Osteoblast (primary cell): ENCODE results near the gene OR14K1. TPM values are rescaled to one million over a fixed set of nuclear protein-coding genes. Genes with fewer than 3 reads are reported as not detected.
"Not testable (repeated sequence)": the region's sequence is repeated elsewhere in the genome, so short reads cannot be mapped to it uniquely, and the experiment has no call there.

ENCODE experiments used
- DNase-seq: peaks from one replicate; pipeline ENCODE4 v3.0.0; 2011; ENCODE audit warnings: low spot score, mixed read lengths; ENCODE audit not compliant: insufficient read length; ENCODE audit errors: missing footprints
- H2AFZ ChIP-seq: 2 replicates; pipeline ENCODE4 v1.6.0; 2011; ENCODE audit warnings: mild to moderate bottlenecking, low read length
- H3K27ac ChIP-seq: 2 replicates; pipeline ENCODE4 v1.5.1; 2011; ENCODE audit warnings: mild to moderate bottlenecking, low read depth, low read length, moderate library complexity
- H3K27me3 ChIP-seq: 2 replicates; pipeline ENCODE4 v1.6.0; 2012; ENCODE audit warnings: mild to moderate bottlenecking, control low read depth, inconsistent platforms, low read length, moderate library complexity; ENCODE audit not compliant: insufficient read depth
- H3K36me3 ChIP-seq: 2 replicates; pipeline ENCODE4 v1.5.1; 2011; ENCODE audit warnings: mild to moderate bottlenecking, low read length, control low read depth, moderate library complexity; ENCODE audit not compliant: insufficient read depth
- H3K4me1 ChIP-seq: 2 replicates; pipeline ENCODE4 v1.5.1; 2011; ENCODE audit warnings: mild to moderate bottlenecking, low read length, control low read depth, moderate library complexity; ENCODE audit not compliant: insufficient read depth
- H3K4me2 ChIP-seq: 2 replicates; pipeline ENCODE4 v1.6.0; 2011; ENCODE audit warnings: mild to moderate bottlenecking, low read length; ENCODE audit not compliant: insufficient read depth
- H3K4me3 ChIP-seq: fragments of 200-600 bp; sonication (generic); 3 replicates; pipeline ENCODE4 v1.5.1; 2012; ENCODE audit warnings: mild to moderate bottlenecking, low read length, inconsistent platforms; ENCODE audit not compliant: insufficient read depth
- H3K79me2 ChIP-seq: 2 replicates; pipeline ENCODE4 v1.6.0; 2012; ENCODE audit warnings: mild to moderate bottlenecking, low read length, control low read depth, inconsistent platforms; ENCODE audit not compliant: insufficient read depth
- H3K9me3 ChIP-seq: 2 replicates; pipeline ENCODE4 v1.5.1; 2011; ENCODE audit warnings: low read depth, low read length, control low read depth
- H4K20me1 ChIP-seq: 2 replicates; pipeline ENCODE4 v1.6.0; 2012; ENCODE audit warnings: mild to moderate bottlenecking, low read length, control low read depth; ENCODE audit not compliant: insufficient read depth
- total RNA-seq: library from RNA; depleted of rRNA; stranded (reverse); fragments of >200 nt; gene quantifications from 2 replicates; pipeline ENCODE4 v1.2.3, GENCODE V29; 2012
- TF ChIP-seq, protein P1 (sequence below): IDR thresholded peaks from 2 replicates; pipeline ENCODE4 v1.5.1; 2011; ENCODE audit warnings: mild to moderate bottlenecking, low read depth, low read length, moderate library complexity; ENCODE audit errors: extremely low read depth

Gene OR14K1
- total RNA-seq, 1 donor, result 0.36 TPM

DNA sequence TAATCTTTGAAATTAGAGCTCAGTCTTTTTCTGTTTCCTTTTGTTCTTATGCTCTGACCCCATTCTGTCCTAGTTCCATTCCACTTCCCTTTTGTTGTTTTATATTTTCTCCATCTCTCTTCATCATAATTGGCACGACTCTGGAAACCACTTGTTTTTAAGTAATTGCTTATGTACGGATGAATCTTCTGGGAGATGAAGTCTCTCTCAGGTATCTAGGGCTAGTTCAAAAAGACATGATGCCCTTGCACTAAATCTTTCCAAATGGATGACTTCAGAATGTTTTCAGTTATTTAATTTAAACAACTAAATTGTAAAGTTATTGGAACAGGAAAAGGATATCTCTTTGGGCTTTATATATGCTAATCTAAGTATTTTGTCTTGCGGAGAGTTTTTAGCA is 21.9 kb upstream of the OR14K1 start, which contains the start of gene OR6F1:
Gene OR6F1 (minus strand): TSS at position 101 of the 400 bp plus-strand sequence. CDS start 3,891 bp downstream, outside the sequence.
- no peak within 1 kb of the TSS for H3K27ac ChIP-seq
- no peak within 1 kb of the TSS for H3K4me3 ChIP-seq
- H3K4me1 ChIP-seq, result no peaks in the 10 kb centered on the region
- DNase-seq, result no peak
- H3K27me3 ChIP-seq, result no peaks in the 10 kb centered on the region
- no peak within 1 kb of the TSS for H2AFZ ChIP-seq
- no peaks in the 10 kb centered on the region for H3K79me2 ChIP-seq
- peaks cover 3% of the 10 kb centered on the region for H3K9me3 ChIP-seq
- no peaks in the 10 kb centered on the region for H4K20me1 ChIP-seq
- no peak within 1 kb of the TSS for H3K4me2 ChIP-seq
- no peaks in the 10 kb centered on the region for H3K36me3 ChIP-seq
- TF ChIP-seq, protein P1, sequence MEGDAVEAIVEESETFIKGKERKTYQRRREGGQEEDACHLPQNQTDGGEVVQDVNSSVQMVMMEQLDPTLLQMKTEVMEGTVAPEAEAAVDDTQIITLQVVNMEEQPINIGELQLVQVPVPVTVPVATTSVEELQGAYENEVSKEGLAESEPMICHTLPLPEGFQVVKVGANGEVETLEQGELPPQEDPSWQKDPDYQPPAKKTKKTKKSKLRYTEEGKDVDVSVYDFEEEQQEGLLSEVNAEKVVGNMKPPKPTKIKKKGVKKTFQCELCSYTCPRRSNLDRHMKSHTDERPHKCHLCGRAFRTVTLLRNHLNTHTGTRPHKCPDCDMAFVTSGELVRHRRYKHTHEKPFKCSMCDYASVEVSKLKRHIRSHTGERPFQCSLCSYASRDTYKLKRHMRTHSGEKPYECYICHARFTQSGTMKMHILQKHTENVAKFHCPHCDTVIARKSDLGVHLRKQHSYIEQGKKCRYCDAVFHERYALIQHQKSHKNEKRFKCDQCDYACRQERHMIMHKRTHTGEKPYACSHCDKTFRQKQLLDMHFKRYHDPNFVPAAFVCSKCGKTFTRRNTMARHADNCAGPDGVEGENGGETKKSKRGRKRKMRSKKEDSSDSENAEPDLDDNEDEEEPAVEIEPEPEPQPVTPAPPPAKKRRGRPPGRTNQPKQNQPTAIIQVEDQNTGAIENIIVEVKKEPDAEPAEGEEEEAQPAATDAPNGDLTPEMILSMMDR, result no peak

DNA sequence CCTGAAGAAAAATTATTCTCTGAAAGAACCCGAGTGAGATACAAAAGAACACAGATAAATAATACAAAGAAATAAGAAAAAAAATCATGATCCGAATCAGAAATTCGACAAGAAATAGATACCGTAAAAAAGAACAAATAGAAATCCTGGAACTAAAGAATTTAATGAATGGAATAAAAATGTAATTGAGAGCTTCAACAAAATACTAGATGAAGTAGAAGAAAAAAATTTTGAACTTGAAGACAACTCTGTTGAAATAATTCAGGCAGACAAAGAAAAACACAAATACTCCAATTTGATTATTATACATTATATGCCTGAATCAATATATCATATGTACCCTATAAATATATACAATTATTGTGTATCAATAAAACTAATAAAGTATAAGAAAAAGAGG is 17.2 kb upstream of the OR14K1 start:
- no peaks in the 10 kb centered on the region for H3K9me3 ChIP-seq
- no peaks in the 10 kb centered on the region for H3K36me3 ChIP-seq
- no peak overlapping the region for H3K27ac ChIP-seq
- no peak overlapping the region for H2AFZ ChIP-seq
- H3K4me1 ChIP-seq, result no peaks in the 10 kb centered on the region
- no peak overlapping the region for H3K4me2 ChIP-seq
- no peak for DNase-seq
- TF ChIP-seq, protein P1, result no peak
- no peak overlapping the region for H3K4me3 ChIP-seq
- no peaks in the 10 kb centered on the region for H3K79me2 ChIP-seq
- no peaks in the 10 kb centered on the region for H3K27me3 ChIP-seq
- H4K20me1 ChIP-seq, result no peaks in the 10 kb centered on the region

DNA sequence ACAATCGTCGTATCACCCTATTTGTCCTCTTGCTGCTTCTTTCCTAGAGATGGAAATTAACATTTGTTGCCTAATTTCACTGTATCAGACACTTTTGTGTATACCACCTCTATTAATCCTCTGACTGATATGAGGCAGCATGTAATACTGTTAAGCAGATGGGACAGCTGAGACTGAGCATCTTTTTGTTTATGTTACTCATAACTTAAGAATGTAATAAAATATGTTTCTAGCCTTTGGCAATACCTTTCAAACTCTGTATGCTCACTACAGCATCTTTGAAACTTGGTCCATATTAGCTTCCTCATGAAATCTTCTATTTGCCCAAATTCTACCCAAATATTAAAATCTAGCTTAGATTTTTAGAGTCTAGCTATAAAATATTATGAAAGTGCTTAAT is 2.3 kb downstream of the OR14K1 start:
- H3K9me3 ChIP-seq, result peaks cover 2% of the 10 kb centered on the region
- H3K36me3 ChIP-seq, result no peaks in the 10 kb centered on the region
- no peak overlapping the region for H3K27ac ChIP-seq
- H4K20me1 ChIP-seq, result no peaks in the 10 kb centered on the region
- H3K4me2 ChIP-seq, result no peak overlapping the region
- no peaks in the 10 kb centered on the region for H3K79me2 ChIP-seq
- H3K4me1 ChIP-seq, result no peaks in the 10 kb centered on the region
- no peak overlapping the region for H3K4me3 ChIP-seq
- no peaks in the 10 kb centered on the region for H3K27me3 ChIP-seq
- TF ChIP-seq, protein P1, result no peak
- no peak overlapping the region for H2AFZ ChIP-seq
- DNase-seq, result no peak

DNA sequence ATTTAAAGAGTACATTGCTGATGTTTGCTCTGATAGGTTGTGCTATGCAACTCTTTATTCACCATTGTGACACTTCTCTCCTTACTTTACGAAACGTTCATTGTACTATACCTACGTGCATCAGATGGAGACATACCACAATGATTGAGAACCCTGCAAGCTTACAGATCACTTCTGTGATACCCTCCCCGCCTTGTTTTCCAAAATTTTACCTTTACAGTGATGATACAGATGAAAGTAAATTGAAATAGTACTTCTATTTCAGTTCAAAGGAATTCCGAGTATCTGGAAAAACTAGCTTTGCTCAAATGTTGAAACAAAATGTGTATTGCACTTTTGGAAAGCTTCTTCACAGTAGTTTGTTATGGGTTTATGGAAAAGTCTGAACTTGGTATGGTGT is 3.3 kb downstream of the OR14K1 start:
- TF ChIP-seq, protein P1, result no peak
- no peak overlapping the region for H3K4me2 ChIP-seq
- H3K4me1 ChIP-seq, result no peaks in the 10 kb centered on the region
- H3K79me2 ChIP-seq, result no peaks in the 10 kb centered on the region
- no peak overlapping the region for H3K27ac ChIP-seq
- no peaks in the 10 kb centered on the region for H3K36me3 ChIP-seq
- H3K9me3 ChIP-seq, result peaks cover 2% of the 10 kb centered on the region
- no peak overlapping the region for H2AFZ ChIP-seq
- DNase-seq, result no peak
- no peaks in the 10 kb centered on the region for H3K27me3 ChIP-seq
- no peaks in the 10 kb centered on the region for H4K20me1 ChIP-seq
- H3K4me3 ChIP-seq, result no peak overlapping the region

DNA sequence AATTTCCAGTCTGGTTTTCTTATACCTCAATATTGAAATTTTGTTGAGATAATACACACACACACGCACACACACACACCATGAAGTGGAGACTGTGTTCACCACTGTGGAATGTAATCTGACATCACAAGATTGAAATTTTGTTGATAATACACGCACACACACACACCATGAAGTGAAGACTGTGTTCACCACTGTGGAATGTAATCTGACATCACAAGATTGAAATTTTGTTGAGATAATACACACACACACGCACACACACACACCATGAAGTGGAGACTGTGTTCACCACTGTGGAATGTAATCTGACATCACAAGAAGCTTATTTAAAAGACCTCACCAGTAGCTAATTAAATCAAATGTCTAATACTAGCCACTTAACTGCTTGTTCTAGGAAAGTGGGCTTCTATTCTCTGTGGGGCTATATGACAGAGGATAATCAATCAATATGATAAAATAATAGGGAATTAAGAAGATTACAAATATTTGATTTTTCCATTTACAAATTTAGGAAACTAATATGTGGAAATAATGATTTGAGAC is 3.9 kb downstream of the OR14K1 start:
- H3K27me3 ChIP-seq, H2AFZ ChIP-seq, H3K27ac ChIP-seq, H3K4me2 ChIP-seq, H3K36me3 ChIP-seq, H3K4me3 ChIP-seq, H3K4me1 ChIP-seq, DNase-seq, H3K9me3 ChIP-seq, H4K20me1 ChIP-seq, H3K79me2 ChIP-seq: not testable (repeated sequence)
